NOMO-1 treated with DMSO at 0.1 percent for 48 hours (cell line): ENCODE measurements around the gene KIAA0825.
"Not testable (repeated sequence)": the region's sequence is repeated elsewhere in the genome, so short reads cannot be mapped to it uniquely, and the experiment has no call there.

Experiments used
- DNase-seq: peaks from one replicate; lab custom pipeline; 2025; ENCODE audit not compliant: unreplicated experiment; lab: John Stamatoyannopoulos, UW

Gene KIAA0825

GRCh38 chr5:94192658-94193391 lies 425.6 kb downstream of the KIAA0825 start:
- DNase-seq = no peak

- DNase-seq = no peak
Observed at GRCh38 chr5:94191604-94192003, 426.8 kb downstream of the KIAA0825 start.

DNA sequence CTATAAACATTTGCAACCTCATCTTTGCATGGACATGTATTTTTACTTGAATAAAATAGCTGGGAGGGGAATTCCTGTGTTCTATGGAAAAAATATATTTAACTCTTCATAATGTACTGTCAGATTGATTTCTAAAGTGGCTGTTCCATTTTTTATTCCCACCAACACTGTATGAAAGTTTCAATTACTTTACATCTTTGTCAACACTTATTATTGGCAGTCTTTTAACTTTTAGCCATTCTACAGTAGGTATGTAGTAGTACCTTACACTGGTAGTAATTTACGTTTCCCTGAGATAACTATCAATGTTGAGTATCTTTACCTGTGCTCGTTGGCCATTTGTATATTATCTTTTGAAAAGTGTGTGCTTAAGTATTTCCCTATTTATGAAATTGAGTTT lies 429.7 kb downstream of the KIAA0825 start:
- no peak for DNase-seq

- DNase-seq = no peak
Observed at GRCh38 chr5:94184870-94185269, 433.5 kb downstream of the KIAA0825 start.

- no peak for DNase-seq
Observed at GRCh38 chr5:94181895-94182294, 436.5 kb downstream of the KIAA0825 start.

GRCh38 chr5:94180761-94181160 lies 437.6 kb downstream of the KIAA0825 start:
- no peak for DNase-seq

DNA sequence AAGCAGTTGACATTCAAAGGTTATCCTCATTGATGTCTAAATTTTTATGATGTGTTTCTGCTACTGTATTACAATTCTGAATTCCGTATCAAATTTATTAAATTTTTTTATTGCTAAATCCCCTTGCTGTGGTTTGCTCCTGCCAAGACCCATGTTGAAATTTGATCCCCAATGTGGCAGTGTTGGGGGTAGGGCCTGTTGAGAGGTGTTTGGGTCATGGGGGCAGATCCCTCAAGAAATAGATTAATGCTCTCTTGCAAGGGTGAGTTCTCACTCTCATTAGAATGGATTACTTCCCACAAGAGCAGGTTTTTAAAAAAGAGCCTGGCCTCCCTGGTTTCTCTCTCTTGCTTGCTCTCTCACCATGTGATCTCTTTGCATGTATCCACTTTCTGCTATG lies 442.5 kb downstream of the KIAA0825 start:
- DNase-seq = no peak

DNA sequence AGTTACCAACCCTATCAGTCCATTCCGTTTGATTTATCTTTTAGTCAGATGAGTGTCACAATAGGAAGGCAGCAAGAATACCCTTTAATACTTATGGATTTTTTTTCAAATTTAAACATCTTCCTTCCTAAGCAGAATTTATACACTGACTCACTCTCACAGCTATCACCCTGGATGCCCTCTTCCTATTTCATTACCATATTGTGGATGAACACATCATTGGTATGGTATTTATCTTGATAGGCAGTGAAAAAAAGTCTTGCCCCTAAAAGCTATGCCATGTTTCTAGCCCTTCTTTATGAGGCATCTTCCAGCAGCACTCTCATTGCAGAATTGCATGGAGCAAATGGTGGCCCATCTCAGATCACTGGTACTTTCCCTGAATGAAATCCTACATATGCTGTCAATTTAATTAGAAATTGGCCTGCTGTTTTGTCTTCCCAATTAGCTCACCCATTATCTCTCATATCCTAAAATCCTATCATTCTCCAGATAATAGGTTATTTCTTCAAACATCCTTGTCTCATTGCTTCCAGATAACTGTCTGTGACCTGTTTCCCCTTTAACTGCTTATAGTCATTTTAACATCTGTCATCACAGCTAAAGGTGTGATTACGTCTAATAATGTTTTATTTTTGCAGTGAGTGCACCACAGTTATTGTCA lies 443.5 kb downstream of the KIAA0825 start:
- no peak for DNase-seq

- no peak for DNase-seq
Observed at GRCh38 chr5:94173100-94173499, 445.3 kb downstream of the KIAA0825 start.

GRCh38 chr5:94171070-94171469 lies 447.3 kb downstream of the KIAA0825 start:
- DNase-seq = not testable (repeated sequence)

DNA sequence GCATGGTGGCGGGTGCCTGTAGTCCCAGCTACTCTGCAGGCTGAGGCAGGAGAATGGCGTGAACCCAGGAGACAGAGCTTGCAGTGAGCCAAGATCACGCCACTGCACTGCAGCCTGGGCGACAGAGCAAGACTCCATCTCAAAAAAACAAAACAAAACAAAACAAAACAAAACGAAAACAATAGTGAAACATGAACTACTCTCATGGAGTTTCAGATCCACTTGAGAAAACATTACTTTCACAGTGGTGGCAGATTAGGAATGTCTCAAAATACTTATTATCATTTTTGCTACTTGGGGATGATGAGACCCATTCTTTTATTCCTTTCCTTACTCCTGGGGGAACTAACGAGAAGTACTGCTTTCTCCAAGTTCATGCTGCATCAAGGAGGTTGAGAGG lies 448.2 kb downstream of the KIAA0825 start:
- DNase-seq = not testable (repeated sequence)

DNA sequence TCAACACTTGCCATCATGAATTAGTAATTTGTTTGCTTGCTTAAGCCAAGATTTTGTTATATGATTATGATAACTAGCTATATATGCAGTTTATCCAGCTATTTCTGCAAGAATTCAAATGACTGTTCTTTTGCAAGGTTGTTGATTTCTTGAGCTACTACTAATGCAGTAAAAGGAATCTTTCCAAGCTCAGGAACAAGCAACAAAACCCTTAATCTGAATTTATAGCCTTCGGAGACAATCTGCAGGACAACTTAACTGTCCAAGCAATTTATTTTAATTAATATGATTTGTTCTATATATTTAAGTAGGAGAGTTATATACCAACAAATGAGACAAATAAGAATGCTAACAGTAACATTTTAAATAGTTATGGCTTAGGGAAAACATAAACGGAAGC lies 450.3 kb downstream of the KIAA0825 start:
- no peak for DNase-seq

DNA sequence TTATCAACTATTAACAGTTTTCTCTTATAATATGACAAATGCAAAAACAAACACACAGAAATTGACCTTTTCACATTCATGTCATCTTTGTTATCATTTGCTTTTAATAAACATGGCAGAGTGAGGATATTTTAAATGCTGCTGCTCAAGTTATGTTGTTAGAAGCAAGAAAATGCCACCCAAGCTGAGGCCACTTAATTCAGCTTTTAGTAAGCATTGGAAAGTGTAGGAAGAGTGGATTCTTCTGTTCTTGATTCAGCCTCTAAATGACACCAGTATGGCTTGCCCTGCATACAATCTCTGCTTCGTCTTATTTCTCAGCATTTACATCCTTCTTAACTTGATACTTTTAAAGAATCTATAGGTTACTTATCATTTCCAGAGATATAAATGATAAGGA lies 456.6 kb downstream of the KIAA0825 start:
- no peak for DNase-seq

- no peak for DNase-seq
Observed at GRCh38 chr5:94159144-94159543, 459.3 kb downstream of the KIAA0825 start.

GRCh38 chr5:94157704-94158539 lies 460.5 kb downstream of the KIAA0825 start:
- DNase-seq = no peak

DNA sequence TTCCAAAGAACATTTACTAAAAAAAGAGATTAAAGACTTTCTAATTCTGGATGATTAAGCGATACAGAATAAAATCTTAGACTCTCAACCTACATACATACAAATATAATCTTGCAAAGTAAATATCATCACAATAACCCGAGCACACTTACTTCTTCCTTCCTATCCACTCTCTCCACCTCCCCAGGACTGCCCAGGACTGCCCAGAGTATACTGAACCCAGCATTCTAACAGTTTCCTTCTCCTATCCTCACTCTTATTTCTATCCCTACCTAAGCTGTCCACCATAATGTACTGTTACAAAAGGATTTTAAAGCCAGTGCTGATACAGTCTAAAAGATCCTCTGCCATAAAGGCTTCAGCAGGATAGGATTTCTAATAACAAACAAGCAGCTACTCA lies 463.7 kb downstream of the KIAA0825 start:
- no peak for DNase-seq

- DNase-seq = no peak
Observed at GRCh38 chr5:94153736-94154450, 464.5 kb downstream of the KIAA0825 start.

DNA sequence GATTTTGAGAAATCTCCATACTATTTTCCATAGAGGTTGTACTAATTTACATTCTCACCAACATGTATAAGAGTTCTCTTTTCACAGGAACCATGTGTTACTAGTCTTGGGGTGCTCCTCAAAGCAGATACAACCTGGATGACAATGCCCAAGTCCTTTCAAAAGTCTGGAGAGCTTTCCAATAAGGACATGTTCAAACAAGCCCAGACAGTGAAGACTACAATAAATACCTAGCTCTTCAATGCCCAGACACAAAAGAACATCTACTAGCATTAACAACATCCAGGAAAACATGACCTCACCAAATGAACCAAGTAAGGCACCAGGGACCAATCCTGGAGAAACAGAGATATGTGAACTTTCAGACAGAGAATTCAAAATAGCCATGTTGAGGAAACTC lies 474.8 kb downstream of the KIAA0825 start:
- DNase-seq = not testable (repeated sequence)

GRCh38 chr5:94140300-94140699 lies 478.1 kb downstream of the KIAA0825 start:
- no peak for DNase-seq

- DNase-seq = no peak
Observed at GRCh38 chr5:94130077-94130476, 488.3 kb downstream of the KIAA0825 start.

DNA sequence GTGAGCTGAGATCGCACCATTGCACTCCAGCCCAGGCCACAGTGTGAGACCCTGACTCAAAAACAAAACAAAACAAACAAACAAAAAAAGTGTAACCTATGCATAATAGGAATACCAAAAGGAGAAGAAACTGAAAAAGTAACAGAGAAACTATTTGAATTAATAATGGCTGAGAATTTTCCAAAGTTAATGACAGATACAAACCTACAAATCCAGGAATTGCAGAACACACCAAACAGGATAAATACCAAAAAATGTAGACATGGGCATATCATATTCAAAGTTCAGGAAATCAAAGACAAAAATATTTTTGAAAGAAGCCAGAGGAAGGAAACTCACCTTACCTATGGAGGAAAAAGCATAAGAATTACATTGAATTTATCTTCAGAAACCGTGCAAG lies 493.3 kb downstream of the KIAA0825 start:
- DNase-seq = no peak
